Nephron progenitor cell (in vitro differentiated cells): ENCODE measurements around the gene PDCD4.

Experiments used
- DNase-seq: peaks from one replicate; pipeline ENCODE4 v3.0.0; 2021
- H3K27ac Mint-ChIP-seq: 2 replicates; pipeline ENCODE4 v1.8.0; 2021; ENCODE audit warnings: mild to moderate bottlenecking, moderate library complexity, mixed read lengths
- H3K27me3 Mint-ChIP-seq: 2 replicates; pipeline ENCODE4 v1.8.0; 2021; ENCODE audit warnings: mild to moderate bottlenecking, low read depth, mixed read lengths; ENCODE audit not compliant: poor library complexity
- H3K36me3 Mint-ChIP-seq: 2 replicates; pipeline ENCODE4 v1.8.0; 2021; ENCODE audit warnings: low read depth, mixed read lengths
- H3K4me1 Mint-ChIP-seq: 2 replicates; pipeline ENCODE4 v1.8.0; 2021; ENCODE audit warnings: mixed read lengths
- H3K4me3 Mint-ChIP-seq: 2 replicates; pipeline ENCODE4 v1.8.0; 2021; ENCODE audit warnings: mild to moderate bottlenecking, moderate library complexity, mixed read lengths
- H3K9me3 Mint-ChIP-seq: 2 replicates; pipeline ENCODE4 v1.8.0; 2021; ENCODE audit warnings: mild to moderate bottlenecking, moderate library complexity, mixed read lengths
- TF ChIP-seq, protein P1 (sequence below): fragments of 200-600 bp; sonication (generic); IDR thresholded peaks from 2 replicates; pipeline ENCODE4 v1.5.0; 2021; ENCODE audit warnings: antibody characterized with exemption

PDCD4 gene

GRCh38 chr10:110833234-110833940 is 38.3 kb upstream of the PDCD4 start:
- Mint-ChIP-seq H3K27me3 (no peaks in the 10 kb centered on the region), H3K9me3 (no peaks in the 10 kb centered on the region), H3K4me3 (no peak overlapping the region), H3K27ac (peak overlapping the region; percentile 78), H3K36me3 (peaks cover 4% of the 10 kb centered on the region), H3K4me1 (peaks cover 83% of the 10 kb centered on the region)
- TF ChIP-seq, protein P1, sequence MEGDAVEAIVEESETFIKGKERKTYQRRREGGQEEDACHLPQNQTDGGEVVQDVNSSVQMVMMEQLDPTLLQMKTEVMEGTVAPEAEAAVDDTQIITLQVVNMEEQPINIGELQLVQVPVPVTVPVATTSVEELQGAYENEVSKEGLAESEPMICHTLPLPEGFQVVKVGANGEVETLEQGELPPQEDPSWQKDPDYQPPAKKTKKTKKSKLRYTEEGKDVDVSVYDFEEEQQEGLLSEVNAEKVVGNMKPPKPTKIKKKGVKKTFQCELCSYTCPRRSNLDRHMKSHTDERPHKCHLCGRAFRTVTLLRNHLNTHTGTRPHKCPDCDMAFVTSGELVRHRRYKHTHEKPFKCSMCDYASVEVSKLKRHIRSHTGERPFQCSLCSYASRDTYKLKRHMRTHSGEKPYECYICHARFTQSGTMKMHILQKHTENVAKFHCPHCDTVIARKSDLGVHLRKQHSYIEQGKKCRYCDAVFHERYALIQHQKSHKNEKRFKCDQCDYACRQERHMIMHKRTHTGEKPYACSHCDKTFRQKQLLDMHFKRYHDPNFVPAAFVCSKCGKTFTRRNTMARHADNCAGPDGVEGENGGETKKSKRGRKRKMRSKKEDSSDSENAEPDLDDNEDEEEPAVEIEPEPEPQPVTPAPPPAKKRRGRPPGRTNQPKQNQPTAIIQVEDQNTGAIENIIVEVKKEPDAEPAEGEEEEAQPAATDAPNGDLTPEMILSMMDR: no peak
- peak; percentile 30 for DNase-seq

DNA sequence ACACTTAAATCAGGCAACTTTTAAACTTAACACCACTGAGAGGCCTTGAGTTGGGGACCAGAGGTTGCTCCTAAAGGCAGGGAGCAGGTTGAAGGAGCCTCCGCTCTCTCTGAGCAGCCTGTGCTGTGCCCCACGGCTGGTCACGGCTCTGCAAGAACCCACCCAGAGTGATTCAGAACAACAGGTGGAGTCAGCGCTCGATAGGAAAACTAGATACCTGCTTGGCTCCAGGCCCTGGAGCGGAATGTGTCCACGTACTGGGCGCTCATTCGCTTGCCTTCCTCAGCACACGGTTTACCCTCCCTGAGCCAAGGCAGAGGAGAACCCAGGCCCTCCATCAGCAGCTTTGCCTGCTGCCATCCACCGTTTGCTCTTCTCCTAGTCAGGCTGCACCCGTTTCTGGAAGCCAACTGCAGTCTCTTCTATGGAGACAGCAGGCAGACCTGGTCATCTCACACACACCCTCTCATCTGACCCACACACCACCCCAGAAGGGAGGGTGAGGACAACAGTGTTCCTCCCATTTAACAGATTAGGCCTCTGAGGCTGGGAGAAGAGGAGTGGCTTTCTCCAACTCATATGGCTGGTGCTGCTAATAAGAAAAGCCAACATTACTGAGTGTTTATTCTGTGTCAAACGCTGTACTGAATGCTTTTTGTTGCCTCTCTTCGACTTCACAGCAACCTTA is 37.6 kb upstream of the PDCD4 start:
- no peaks in the 10 kb centered on the region for H3K27me3 Mint-ChIP-seq
- peak overlapping the region; percentile 96 for H3K27ac Mint-ChIP-seq
- H3K36me3 Mint-ChIP-seq: peaks cover 4% of the 10 kb centered on the region
- no peaks in the 10 kb centered on the region for H3K9me3 Mint-ChIP-seq
- peaks cover 80% of the 10 kb centered on the region for H3K4me1 Mint-ChIP-seq
- DNase-seq: no peak
- H3K4me3 Mint-ChIP-seq: no peak overlapping the region
- TF ChIP-seq, protein P1: no peak

DNA sequence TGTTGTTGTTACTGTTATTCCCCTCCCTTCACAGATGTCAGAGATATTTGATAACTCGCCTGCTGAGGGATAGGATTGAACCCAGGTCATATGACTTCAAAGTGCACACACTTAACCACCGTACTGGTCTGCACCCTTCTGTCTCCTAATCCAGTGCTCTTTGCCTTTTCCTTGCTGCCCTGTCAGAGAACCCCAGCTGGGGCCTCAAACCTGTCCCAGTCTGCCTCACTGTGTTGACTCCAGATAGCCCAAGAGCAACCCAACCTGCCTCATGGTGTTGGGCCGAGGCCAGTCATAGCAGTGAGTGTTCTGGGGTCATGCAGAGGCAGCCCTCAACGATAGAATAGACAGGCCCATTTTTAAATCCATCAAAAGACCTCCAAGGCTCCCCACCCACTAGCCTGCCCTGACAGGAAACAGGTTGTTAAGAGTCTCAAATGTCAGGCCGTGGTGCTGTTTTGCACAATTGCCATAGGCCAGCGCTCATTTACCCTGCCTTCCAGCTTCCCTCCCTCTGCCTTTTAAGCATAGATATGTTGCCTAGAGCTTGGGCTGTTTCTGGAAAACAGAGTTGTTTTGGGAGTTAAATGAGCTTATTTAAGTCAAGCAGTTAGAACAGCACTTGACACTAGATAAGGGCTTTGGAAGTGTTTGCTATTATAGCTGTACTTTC is 37.0 kb upstream of the PDCD4 start:
- Mint-ChIP-seq H3K4me1 (peaks cover 80% of the 10 kb centered on the region), H3K36me3 (peaks cover 4% of the 10 kb centered on the region), H3K4me3 (peak overlapping the region; percentile 27), H3K9me3 (no peaks in the 10 kb centered on the region), H3K27ac (peak overlapping the region; percentile 96), H3K27me3 (no peaks in the 10 kb centered on the region)
- DNase-seq: peak; percentile 40
- TF ChIP-seq, protein P1: no peak

- Mint-ChIP-seq H3K27me3 (no peaks in the 10 kb centered on the region), H3K4me1 (peaks cover 72% of the 10 kb centered on the region), H3K4me3 (peak overlapping the region; percentile 41), H3K36me3 (peaks cover 4% of the 10 kb centered on the region), H3K27ac (peak overlapping the region; percentile 96), H3K9me3 (no peaks in the 10 kb centered on the region)
- DNase-seq: no peak
- TF ChIP-seq, protein P1: no peak
Observed at GRCh38 chr10:110835841-110836240, 35.9 kb upstream of the PDCD4 start.

GRCh38 chr10:110836706-110837105 is 35.0 kb upstream of the PDCD4 start:
- Mint-ChIP-seq H3K36me3 (no peaks in the 10 kb centered on the region), H3K27me3 (no peaks in the 10 kb centered on the region), H3K27ac (peak overlapping the region; percentile 47), H3K4me3 (no peak overlapping the region), H3K4me1 (peaks cover 72% of the 10 kb centered on the region), H3K9me3 (no peaks in the 10 kb centered on the region)
- TF ChIP-seq, protein P1: no peak
- DNase-seq: no peak
